GM06990 (cell line): Measurements from ENCODE around the gene NPTN.

Source experiments
- DNase-seq: peaks from one replicate; pipeline ENCODE4 v3.0.0-alpha.2; 2011; ENCODE audit not compliant: insufficient read length; ENCODE audit errors: extremely low read depth
- H3K27me3 ChIP-seq: replicated peaks from 2 replicates; pipeline ENCODE4 v1.6.0; 2011; ENCODE audit warnings: low read length; ENCODE audit not compliant: control insufficient read depth, insufficient read depth
- H3K36me3 ChIP-seq: 2 replicates; pipeline ENCODE4 v1.5.1; 2011; ENCODE audit warnings: low read length; ENCODE audit not compliant: control insufficient read depth, insufficient read depth
- H3K4me3 ChIP-seq: replicated peaks from 2 replicates; pipeline ENCODE4 v1.5.1; 2011; ENCODE audit warnings: low read depth, mild to moderate bottlenecking, control low read depth, low read length
- TF ChIP-seq, protein P1 (sequence below): IDR thresholded peaks from 2 replicates; pipeline ENCODE4 v1.5.1; 2011; ENCODE audit warnings: low read length, control low read depth, mild to moderate bottlenecking, inconsistent platforms; ENCODE audit not compliant: insufficient read depth, poor library complexity, severe bottlenecking

Gene NPTN

GRCh38 chr15:73541479-73541878, 91.7 kb downstream of the NPTN start:
- H3K27me3 ChIP-seq, result no peaks in the 10 kb centered on the region
- no peak for DNase-seq
- no peaks in the 10 kb centered on the region for H3K36me3 ChIP-seq
- H3K4me3 ChIP-seq, result no peak overlapping the region
- TF ChIP-seq, protein P1, sequence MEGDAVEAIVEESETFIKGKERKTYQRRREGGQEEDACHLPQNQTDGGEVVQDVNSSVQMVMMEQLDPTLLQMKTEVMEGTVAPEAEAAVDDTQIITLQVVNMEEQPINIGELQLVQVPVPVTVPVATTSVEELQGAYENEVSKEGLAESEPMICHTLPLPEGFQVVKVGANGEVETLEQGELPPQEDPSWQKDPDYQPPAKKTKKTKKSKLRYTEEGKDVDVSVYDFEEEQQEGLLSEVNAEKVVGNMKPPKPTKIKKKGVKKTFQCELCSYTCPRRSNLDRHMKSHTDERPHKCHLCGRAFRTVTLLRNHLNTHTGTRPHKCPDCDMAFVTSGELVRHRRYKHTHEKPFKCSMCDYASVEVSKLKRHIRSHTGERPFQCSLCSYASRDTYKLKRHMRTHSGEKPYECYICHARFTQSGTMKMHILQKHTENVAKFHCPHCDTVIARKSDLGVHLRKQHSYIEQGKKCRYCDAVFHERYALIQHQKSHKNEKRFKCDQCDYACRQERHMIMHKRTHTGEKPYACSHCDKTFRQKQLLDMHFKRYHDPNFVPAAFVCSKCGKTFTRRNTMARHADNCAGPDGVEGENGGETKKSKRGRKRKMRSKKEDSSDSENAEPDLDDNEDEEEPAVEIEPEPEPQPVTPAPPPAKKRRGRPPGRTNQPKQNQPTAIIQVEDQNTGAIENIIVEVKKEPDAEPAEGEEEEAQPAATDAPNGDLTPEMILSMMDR, result no peak

GRCh38 chr15:73540161-73540560, 93.0 kb downstream of the NPTN start:
- Histone ChIP-seq H3K4me3 (no peak overlapping the region), H3K27me3 (no peaks in the 10 kb centered on the region), H3K36me3 (no peaks in the 10 kb centered on the region)
- TF ChIP-seq, protein P1, result no peak
- no peak for DNase-seq

DNA sequence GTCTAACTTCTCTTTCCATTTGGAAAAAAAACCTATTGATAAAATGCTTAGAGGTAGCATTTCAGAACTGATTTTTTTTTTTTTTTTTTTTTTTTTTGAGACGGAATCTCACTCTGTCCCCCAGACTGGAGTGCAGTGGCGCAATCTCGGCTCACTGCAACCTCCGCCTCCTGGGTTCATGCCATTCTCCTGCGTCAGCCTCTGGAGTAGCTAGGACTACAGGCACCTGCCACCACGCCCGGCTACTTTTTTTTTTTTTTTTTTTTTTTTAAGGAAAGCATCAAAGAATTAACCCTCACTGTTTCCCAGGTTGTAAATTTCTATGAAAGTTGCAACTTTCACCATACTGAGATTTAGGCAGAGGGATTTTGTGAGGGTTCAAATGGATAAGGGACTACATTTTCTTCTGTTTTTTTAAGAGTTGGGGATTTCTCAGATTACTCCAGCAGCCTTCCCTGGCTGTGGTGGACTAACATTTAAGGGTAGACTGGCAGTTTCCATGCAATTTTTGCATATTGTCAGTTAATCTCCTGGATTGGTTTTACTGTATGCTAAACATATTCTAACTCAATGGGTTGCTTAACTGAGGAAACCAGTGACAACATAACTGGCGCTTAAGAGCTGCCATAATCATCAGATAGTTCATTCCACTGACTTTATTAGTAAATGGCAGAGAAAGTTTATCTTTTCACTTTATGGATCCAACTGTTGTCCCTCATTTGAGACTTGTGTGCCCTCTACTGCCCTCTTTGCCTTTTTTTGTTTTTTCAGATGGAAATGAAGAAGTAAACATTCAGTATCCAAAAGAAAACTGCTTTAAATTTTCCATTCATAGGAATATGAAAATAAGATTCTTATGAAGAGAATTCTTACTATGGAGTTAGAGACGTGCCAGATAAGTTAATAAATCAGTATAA, 93.7 kb downstream of the NPTN start:
- no peaks in the 10 kb centered on the region for H3K27me3 ChIP-seq
- no peak overlapping the region for H3K4me3 ChIP-seq
- H3K36me3 ChIP-seq, result no peaks in the 10 kb centered on the region
- no peak for DNase-seq
- TF ChIP-seq, protein P1, result no peak

GRCh38 chr15:73538563-73539211, 94.5 kb downstream of the NPTN start:
- Histone ChIP-seq H3K27me3 (no peaks in the 10 kb centered on the region), H3K4me3 (no peak overlapping the region), H3K36me3 (no peaks in the 10 kb centered on the region)
- no peak for DNase-seq
- TF ChIP-seq, protein P1, result no peak

- TF ChIP-seq, protein P1, result no peak
- H3K36me3 ChIP-seq, result no peaks in the 10 kb centered on the region
- H3K27me3 ChIP-seq, result no peaks in the 10 kb centered on the region
- no peak for DNase-seq
- H3K4me3 ChIP-seq, result no peak overlapping the region
Measured at GRCh38 chr15:73538123-73538522, 95.1 kb downstream of the NPTN start.
